OCI-LY3 (cell line): Measurements from ENCODE around the gene SLC28A3.

ENCODE experiments used
- H2AFZ ChIP-seq: fragments of 200-600, 300-600 bp; shearing (Covaris generic); 2 replicates; pipeline ENCODE4 v1.6.0; 2014; ENCODE audit warnings: antibody characterized with exemption, low read depth, low read length
- H3K27ac ChIP-seq: fragments of 200-600, 300-600 bp; sonication (generic); 2 replicates; pipeline ENCODE4 v1.5.1; 2014; ENCODE audit warnings: mild to moderate bottlenecking, low read length, moderate library complexity, mixed read lengths
- H3K27me3 ChIP-seq: fragments of 200-600, 300-600 bp; sonication (generic); 2 replicates; pipeline ENCODE4 v1.6.1; 2014; ENCODE audit warnings: low read depth, low read length, mixed read lengths
- H3K36me3 ChIP-seq: fragments of 200-600, 300-600 bp; sonication (generic); replicated peaks from 2 replicates; pipeline ENCODE3; 2014; ENCODE audit warnings: low read depth, low read length, mixed read lengths
- H3K4me1 ChIP-seq: fragments of 300-600, 200-600 bp; sonication (generic); 2 replicates; pipeline ENCODE4 v1.6.1; 2014; ENCODE audit warnings: low read length, mixed read lengths
- H3K4me2 ChIP-seq: fragments of 200-600, 300-600 bp; sonication (generic); 2 replicates; pipeline ENCODE4 v1.6.1; 2014; ENCODE audit warnings: low read length, mixed read lengths
- H3K4me3 ChIP-seq: fragments of 300-600, 200-600 bp; sonication (generic); 2 replicates; pipeline ENCODE4 v1.5.1; 2014; ENCODE audit warnings: antibody characterized with exemption, mild to moderate bottlenecking, low read length, moderate library complexity
- H3K79me2 ChIP-seq: fragments of 300-600, 200-600 bp; shearing (Covaris generic); 2 replicates; pipeline ENCODE4 v1.6.1; 2014; ENCODE audit warnings: mild to moderate bottlenecking, low read length, mixed read lengths
- H3K9ac ChIP-seq: fragments of 300-600, 200-600 bp; shearing (Covaris generic); 2 replicates; pipeline ENCODE4 v1.6.0; 2014; ENCODE audit warnings: mild to moderate bottlenecking, low read length, moderate library complexity
- H3K9me3 ChIP-seq: fragments of 200-600, 300-600 bp; shearing (Covaris generic); 2 replicates; pipeline ENCODE4 v1.6.1; 2014; ENCODE audit warnings: low read length, mixed read lengths; ENCODE audit not compliant: insufficient read depth
- H4K20me1 ChIP-seq: fragments of 200-600, 300-600 bp; sonication (generic); 2 replicates; pipeline ENCODE4 v1.6.1; 2016; ENCODE audit warnings: low read length, mixed read lengths; ENCODE audit not compliant: insufficient read depth
- EZH2phosphoT487 ChIP-seq: fragments of 200-600 bp; shearing (Covaris generic); IDR thresholded peaks from 2 replicates; pipeline ENCODE4 v1.6.1; 2018; ENCODE audit warnings: antibody characterized with exemption, mixed run types, low read depth
- TF ChIP-seq, protein P1 (sequence below): fragments of 200-600, 300-600 bp; sonication (generic); IDR thresholded peaks from 2 replicates; pipeline ENCODE4 v1.5.1; 2014; ENCODE audit warnings: antibody characterized with exemption, low read length, low read depth

Gene SLC28A3

DNA sequence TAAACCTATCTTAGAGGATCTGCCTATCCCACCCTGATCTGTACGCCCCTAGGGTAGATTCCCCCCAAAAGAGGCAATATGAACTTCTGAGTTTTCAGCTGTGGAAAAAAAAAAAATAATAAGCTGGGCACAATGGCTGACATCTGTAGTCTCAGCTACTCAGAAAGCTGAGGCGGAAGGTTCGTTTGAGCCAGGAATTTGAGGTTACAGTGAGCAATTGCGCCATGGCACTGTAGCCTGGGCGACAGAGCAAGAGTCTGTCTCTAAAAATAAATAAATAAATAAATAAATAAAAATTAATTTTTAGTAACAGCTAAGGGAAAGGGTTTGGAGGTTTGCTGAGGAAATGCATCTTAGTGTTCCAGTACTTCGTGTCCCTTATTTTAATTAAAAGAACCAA is 21.1 kb upstream of the SLC28A3 start:
- no peaks in the 10 kb centered on the region for H3K79me2 ChIP-seq
- no peak overlapping the region for H3K4me2 ChIP-seq
- H3K27me3 ChIP-seq, result no peaks in the 10 kb centered on the region
- no peak overlapping the region for H3K4me3 ChIP-seq
- no peak overlapping the region for H3K9ac ChIP-seq
- TF ChIP-seq EZH2phosphoT487, result no peak
- TF ChIP-seq, protein P1, sequence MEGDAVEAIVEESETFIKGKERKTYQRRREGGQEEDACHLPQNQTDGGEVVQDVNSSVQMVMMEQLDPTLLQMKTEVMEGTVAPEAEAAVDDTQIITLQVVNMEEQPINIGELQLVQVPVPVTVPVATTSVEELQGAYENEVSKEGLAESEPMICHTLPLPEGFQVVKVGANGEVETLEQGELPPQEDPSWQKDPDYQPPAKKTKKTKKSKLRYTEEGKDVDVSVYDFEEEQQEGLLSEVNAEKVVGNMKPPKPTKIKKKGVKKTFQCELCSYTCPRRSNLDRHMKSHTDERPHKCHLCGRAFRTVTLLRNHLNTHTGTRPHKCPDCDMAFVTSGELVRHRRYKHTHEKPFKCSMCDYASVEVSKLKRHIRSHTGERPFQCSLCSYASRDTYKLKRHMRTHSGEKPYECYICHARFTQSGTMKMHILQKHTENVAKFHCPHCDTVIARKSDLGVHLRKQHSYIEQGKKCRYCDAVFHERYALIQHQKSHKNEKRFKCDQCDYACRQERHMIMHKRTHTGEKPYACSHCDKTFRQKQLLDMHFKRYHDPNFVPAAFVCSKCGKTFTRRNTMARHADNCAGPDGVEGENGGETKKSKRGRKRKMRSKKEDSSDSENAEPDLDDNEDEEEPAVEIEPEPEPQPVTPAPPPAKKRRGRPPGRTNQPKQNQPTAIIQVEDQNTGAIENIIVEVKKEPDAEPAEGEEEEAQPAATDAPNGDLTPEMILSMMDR, result no peak
- no peaks in the 10 kb centered on the region for H3K4me1 ChIP-seq
- no peak overlapping the region for H3K27ac ChIP-seq
- H2AFZ ChIP-seq, result no peak overlapping the region
- no peaks in the 10 kb centered on the region for H3K9me3 ChIP-seq
- H3K36me3 ChIP-seq, result no peaks in the 10 kb centered on the region
- no peaks in the 10 kb centered on the region for H4K20me1 ChIP-seq

DNA sequence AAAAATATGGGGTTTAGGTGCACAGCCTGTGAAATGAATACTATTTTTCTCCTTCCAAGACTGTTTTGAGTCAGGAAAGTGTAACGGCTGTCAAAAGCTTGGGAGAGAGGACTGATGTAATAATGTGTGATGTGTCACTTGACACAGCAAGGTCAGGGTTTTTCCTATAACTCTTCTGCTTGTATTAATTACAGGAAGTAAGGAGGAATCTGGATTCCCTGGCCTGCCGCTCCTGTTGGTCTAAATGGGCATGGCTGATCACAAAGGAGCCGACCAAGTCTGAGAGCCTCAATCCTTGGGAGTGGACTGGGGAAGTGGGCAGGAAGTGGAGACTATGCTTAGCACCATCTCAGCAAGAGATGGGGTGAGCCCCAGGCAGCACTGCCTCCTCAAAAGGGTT is 16.7 kb upstream of the SLC28A3 start:
- no peaks in the 10 kb centered on the region for H3K9me3 ChIP-seq
- no peak overlapping the region for H3K4me3 ChIP-seq
- no peak for TF ChIP-seq EZH2phosphoT487
- TF ChIP-seq, protein P1, result no peak
- H3K36me3 ChIP-seq, result no peaks in the 10 kb centered on the region
- H3K4me2 ChIP-seq, result no peak overlapping the region
- H2AFZ ChIP-seq, result no peak overlapping the region
- no peak overlapping the region for H3K9ac ChIP-seq
- no peaks in the 10 kb centered on the region for H4K20me1 ChIP-seq
- H3K79me2 ChIP-seq, result no peaks in the 10 kb centered on the region
- no peak overlapping the region for H3K27ac ChIP-seq
- H3K27me3 ChIP-seq, result no peaks in the 10 kb centered on the region
- H3K4me1 ChIP-seq, result no peaks in the 10 kb centered on the region

DNA sequence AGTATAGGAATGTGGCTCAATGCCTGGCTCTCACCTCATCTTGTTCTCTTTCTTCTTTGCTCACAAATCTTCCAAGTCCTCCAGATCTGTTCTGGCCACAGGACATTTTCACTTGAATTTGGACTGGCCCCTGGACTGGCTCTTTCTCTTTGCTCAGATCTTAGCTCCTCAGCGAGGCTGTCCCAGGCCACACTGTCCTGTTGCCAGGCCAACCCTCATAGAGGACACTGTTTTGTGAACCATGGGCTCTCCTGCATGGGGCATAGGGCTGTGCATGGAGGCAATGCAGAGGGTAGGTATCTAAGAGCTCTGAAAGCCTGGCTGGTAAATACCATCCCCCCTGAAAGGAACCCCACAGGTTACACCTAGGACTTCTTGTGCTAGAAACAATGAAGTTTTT is 13.5 kb upstream of the SLC28A3 start:
- Histone ChIP-seq H3K4me3 (no peak overlapping the region), H3K79me2 (no peaks in the 10 kb centered on the region), H2AFZ (no peak overlapping the region), H4K20me1 (no peaks in the 10 kb centered on the region), H3K4me1 (no peaks in the 10 kb centered on the region), H3K4me2 (no peak overlapping the region), H3K9ac (no peak overlapping the region), H3K9me3 (no peaks in the 10 kb centered on the region), H3K27me3 (no peaks in the 10 kb centered on the region), H3K27ac (no peak overlapping the region), H3K36me3 (no peaks in the 10 kb centered on the region)
- TF ChIP-seq EZH2phosphoT487, result no peak
- TF ChIP-seq, protein P1, result no peak

DNA sequence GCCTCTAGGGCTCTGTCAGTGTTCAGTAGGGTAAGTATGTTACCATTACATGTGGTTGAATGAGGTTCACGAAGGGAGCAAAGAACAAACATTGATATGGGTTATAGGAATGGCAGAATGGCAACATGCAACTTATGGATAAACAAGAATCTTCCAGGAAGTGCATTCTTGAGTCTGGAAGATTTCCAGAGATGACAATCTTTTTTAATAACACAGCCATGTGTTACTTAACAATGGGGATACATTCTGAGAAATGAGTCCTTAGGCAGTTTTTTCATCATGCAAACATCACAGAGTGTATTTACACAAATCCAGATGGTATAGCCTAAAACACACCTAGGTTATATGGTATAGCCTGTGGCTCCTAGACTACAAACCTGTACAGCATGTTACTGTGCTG is 9.1 kb upstream of the SLC28A3 start:
- Histone ChIP-seq H3K36me3 (no peaks in the 10 kb centered on the region), H2AFZ (no peak overlapping the region), H3K9me3 (no peaks in the 10 kb centered on the region), H3K4me1 (no peaks in the 10 kb centered on the region), H3K9ac (no peak overlapping the region), H3K4me2 (no peak overlapping the region), H3K27me3 (no peaks in the 10 kb centered on the region), H3K27ac (no peak overlapping the region), H3K79me2 (no peaks in the 10 kb centered on the region), H4K20me1 (no peaks in the 10 kb centered on the region), H3K4me3 (no peak overlapping the region)
- no peak for TF ChIP-seq EZH2phosphoT487
- TF ChIP-seq, protein P1, result no peak
